ENCODE results near the gene KIAA1671.

- TF ChIP-seq ZKSCAN1 (IDR thresholded peaks at IDR 0.05; ENCODE audit: low read length) (no peak), RFX5 (IDR thresholded peaks at IDR 0.05; ENCODE audit: low read depth, low read length) (no peak), BRCA1 (CRISPR knock-in tag; IDR thresholded peaks at IDR 0.05) (no peak), MTA1 (CRISPR knock-in tag; IDR thresholded peaks at IDR 0.05; ENCODE audit: borderline replicate concordance) (no peak), ZNF589 (CRISPR knock-in tag; conservative IDR thresholded peaks at IDR 0.05) (no peak), SRF (IDR thresholded peaks at IDR 0.05; ENCODE audit: low read depth, low read length) (no peak), EZH2 (conservative IDR thresholded peaks at IDR 0.05; ENCODE audit: low read depth, low read length) (no peak), XRCC5 (optimal IDR thresholded peaks at IDR 0.05; ENCODE audit: low read length) (no peak), ZFP41 (CRISPR knock-in tag; IDR thresholded peaks at IDR 0.05; ENCODE audit: borderline replicate concordance) (no peak), SETDB1 (CRISPR knock-in tag; IDR thresholded peaks at IDR 0.05; ENCODE audit: borderline replicate concordance) (no peak)
- TF ChIP-seq, protein P1, sequence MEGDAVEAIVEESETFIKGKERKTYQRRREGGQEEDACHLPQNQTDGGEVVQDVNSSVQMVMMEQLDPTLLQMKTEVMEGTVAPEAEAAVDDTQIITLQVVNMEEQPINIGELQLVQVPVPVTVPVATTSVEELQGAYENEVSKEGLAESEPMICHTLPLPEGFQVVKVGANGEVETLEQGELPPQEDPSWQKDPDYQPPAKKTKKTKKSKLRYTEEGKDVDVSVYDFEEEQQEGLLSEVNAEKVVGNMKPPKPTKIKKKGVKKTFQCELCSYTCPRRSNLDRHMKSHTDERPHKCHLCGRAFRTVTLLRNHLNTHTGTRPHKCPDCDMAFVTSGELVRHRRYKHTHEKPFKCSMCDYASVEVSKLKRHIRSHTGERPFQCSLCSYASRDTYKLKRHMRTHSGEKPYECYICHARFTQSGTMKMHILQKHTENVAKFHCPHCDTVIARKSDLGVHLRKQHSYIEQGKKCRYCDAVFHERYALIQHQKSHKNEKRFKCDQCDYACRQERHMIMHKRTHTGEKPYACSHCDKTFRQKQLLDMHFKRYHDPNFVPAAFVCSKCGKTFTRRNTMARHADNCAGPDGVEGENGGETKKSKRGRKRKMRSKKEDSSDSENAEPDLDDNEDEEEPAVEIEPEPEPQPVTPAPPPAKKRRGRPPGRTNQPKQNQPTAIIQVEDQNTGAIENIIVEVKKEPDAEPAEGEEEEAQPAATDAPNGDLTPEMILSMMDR (CRISPR knock-in tag; IDR thresholded peaks at IDR 0.05) = no peak
Measured at GRCh38 chr22:24989135-24989534, 36.6 kb downstream of the KIAA1671 start.
